ENCODE results near the gene ZBTB7C. TPM values are rescaled to one million over a fixed set of nuclear protein-coding genes. Genes with fewer than 3 reads are reported as not detected.

ZBTB7C gene
- total RNA-seq, 4 donors from 2014 or later: 5.0 to 14.1 (median 13.3) TPM

- TF ChIP-seq, protein P1, sequence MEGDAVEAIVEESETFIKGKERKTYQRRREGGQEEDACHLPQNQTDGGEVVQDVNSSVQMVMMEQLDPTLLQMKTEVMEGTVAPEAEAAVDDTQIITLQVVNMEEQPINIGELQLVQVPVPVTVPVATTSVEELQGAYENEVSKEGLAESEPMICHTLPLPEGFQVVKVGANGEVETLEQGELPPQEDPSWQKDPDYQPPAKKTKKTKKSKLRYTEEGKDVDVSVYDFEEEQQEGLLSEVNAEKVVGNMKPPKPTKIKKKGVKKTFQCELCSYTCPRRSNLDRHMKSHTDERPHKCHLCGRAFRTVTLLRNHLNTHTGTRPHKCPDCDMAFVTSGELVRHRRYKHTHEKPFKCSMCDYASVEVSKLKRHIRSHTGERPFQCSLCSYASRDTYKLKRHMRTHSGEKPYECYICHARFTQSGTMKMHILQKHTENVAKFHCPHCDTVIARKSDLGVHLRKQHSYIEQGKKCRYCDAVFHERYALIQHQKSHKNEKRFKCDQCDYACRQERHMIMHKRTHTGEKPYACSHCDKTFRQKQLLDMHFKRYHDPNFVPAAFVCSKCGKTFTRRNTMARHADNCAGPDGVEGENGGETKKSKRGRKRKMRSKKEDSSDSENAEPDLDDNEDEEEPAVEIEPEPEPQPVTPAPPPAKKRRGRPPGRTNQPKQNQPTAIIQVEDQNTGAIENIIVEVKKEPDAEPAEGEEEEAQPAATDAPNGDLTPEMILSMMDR (IDR thresholded peaks at IDR 0.05): no peak
- ATAC-seq (ENCODE audit: low FRiP score) (no peak), DNase-seq (ENCODE audit: low spot score) (no peak)
Observed at GRCh38 chr18:48313792-48314191, 95.4 kb downstream of the ZBTB7C start.

DNA sequence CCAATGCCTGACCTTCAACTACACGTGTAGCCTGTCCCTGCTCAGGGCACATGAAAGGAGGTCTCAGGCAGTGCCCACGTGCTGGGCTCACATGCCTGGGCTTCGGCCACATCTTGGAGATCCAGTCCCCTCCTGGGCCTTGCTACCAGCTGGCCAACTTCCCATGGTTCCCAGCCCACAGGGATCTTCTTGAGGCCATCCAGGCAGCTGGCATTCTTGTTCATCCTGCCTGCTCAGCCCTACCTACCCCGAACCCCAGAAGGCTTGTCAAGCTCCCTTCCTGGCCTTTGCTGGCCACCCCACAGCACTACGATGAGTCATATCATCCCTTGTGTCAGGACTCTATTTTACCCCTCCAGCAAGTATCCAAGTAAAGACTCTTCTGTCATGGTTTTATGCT lies 97.1 kb downstream of the ZBTB7C start:
- no peak for DNase-seq (ENCODE audit: low spot score)
- no peak for ATAC-seq (ENCODE audit: low FRiP score)
- TF ChIP-seq, protein P1 (IDR thresholded peaks at IDR 0.05): no peak

DNA sequence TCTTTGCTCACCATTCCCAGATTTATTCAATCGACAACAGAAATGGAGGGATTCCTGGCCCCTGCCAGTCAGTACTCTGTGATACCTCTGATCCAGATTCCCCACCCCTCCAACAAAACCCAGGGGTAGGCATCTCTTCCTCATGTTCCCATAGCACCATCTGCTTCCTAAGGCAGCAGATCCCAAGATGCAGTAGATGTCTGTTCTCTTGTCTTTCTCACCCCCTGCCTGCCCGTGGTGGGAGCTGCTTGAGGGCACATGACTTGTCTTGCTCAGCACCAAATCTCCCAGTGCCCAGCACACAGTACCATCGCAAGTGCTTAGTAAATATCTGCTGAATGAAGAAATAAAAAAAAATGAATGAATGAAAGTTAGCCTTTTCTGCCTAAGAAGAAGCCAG lies 98.2 kb downstream of the ZBTB7C start:
- no peak for ATAC-seq (ENCODE audit: low FRiP score)
- DNase-seq (ENCODE audit: low spot score): no peak
- TF ChIP-seq, protein P1 (IDR thresholded peaks at IDR 0.05): no peak

GRCh38 chr18:48310353-48310752 lies 98.8 kb downstream of the ZBTB7C start:
- DNase-seq (ENCODE audit: low spot score): no peak
- ATAC-seq (ENCODE audit: low FRiP score): no peak
- TF ChIP-seq, protein P1 (IDR thresholded peaks at IDR 0.05): no peak

DNA sequence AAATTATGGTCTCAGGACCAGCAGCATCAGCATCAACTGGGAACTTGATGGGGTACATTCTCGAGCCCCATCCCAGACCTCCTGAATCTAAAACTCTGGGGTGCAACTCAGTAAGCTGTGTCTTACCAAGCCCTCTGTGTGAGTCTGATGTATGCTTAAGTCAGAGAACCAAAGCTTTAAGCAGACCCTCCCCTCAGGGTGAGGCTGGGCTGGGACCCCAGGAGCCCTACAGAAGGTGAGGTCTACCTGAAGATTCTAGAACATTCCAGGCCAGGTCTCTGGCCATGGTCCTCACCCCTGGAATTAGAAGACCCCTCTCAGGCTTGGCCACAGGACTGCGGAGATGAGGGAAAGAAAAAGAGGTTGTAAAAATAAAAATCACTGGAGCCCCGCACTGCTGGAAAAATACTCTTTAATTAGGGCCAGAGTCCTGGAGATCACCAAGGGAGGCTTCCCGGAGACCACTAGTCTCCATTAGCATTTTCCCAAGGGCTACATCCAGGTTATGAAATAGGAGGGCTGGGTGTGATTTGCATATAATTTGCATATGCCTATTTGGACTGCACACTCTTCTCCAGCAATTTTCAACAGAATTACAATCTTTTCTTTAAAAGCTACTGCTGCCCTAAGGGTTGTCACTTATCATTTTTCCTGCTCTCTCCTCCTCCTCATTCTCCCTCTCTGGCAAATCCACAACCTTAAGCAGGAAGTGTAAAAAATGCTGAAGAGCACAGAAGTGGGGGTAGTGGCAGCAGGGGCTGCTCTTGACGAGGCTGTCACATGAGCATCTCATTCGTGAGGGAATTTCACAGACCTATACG lies 100.2 kb downstream of the ZBTB7C start:
- TF ChIP-seq, protein P1 (IDR thresholded peaks at IDR 0.05): no peak
- DNase-seq (ENCODE audit: low spot score): no peak
- no peak for ATAC-seq (ENCODE audit: low FRiP score)

DNA sequence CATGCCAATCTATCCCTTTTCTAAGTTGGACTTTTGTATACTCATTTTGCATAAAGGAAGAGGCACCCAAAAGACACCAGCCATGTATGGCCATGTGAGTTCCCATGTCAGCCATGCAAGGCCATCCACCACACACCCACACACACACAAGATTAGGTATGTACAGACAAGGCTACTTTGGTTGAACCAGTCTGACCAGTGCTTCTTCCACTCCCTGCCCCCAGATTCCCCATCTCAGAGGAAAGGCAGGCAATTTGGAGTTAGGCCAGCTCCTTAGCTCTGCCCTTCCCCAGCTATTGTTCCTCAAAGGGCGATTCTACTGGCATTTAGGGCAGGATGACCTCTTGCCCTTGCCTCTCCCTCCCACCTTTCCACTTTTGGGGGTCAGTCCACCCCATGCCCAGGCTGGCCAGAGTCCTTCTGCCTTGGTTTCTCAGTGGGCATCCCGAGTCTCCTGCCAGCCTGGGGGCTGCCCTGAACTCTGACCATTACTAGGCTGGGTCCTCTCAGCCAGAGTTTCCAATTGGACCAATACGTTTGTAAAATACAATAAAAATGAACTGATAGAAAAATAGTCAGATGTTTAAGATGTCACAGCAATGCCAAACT lies 101.1 kb downstream of the ZBTB7C start:
- ATAC-seq (ENCODE audit: low FRiP score): no peak
- TF ChIP-seq, protein P1 (IDR thresholded peaks at IDR 0.05): no peak
- no peak for DNase-seq (ENCODE audit: low spot score)

DNA sequence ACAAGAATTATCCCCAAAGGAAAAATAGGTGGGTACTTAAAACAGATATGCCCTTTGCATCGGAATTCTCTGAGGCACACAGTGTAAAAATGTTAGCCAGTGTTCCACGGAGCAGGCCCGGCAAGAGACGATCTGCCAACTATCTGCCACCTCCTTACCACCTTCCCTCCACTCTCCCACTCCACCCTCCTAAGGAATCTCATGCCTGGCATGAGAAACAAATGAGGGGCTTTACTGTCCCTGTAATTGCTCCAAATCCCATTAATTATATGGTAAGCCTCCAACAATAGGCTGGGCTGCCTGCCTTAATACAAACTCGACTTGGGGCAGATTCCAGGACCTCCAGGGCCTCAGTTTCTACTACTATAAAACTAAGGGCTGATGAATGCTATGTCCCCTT lies 102.3 kb downstream of the ZBTB7C start:
- ATAC-seq (ENCODE audit: low FRiP score) (peak; percentile 37), DNase-seq (ENCODE audit: low spot score) (no peak)
- TF ChIP-seq, protein P1 (IDR thresholded peaks at IDR 0.05): no peak
